MCF 10A (cell line): ENCODE results near the gene TMC3. TPM values are rescaled to one million over a fixed set of nuclear protein-coding genes. Genes with fewer than 3 reads are reported as not detected.

ENCODE experiments used
- BruUV-seq: library from RNA; stranded (reverse); fragments of 400-500 nt; replicated peaks from 2 replicates; lab custom pipeline; 2021; lab: Mats Ljungman, UMichigan
- CTCF ChIA-PET: fragments of 300-600 bp; sonication (Branson Sonifier 250); formaldehyde crosslinking; extraction: SDS; loops from one replicate; lab custom pipeline; 2021; ENCODE audit warnings: antibody characterized with exemption, inconsistent platforms; lab: Yijun Ruan, JAX
- POLR2A ChIA-PET: fragments of 300-600, 350-650 bp; sonication (Branson Sonifier 250); formaldehyde crosslinking; extraction: SDS; loops from one replicate; lab custom pipeline; 2020; ENCODE audit warnings: antibody characterized with exemption, inconsistent platforms; lab: Yijun Ruan, JAX
- DNase-seq: peaks from one replicate; pipeline ENCODE4 v3.0.0-alpha.2; 2018; ENCODE audit not compliant: unreplicated experiment
- H3K27ac Mint-ChIP-seq: one replicate; pipeline ENCODE4 v1.8.0; 2022; ENCODE audit warnings: mild to moderate bottlenecking, low read depth, mixed read lengths; ENCODE audit not compliant: unreplicated experiment
- H3K27me3 Mint-ChIP-seq: one replicate; pipeline ENCODE4 v1.8.0; 2022; ENCODE audit warnings: mixed read lengths; ENCODE audit not compliant: insufficient read depth, unreplicated experiment
- H3K36me3 Mint-ChIP-seq: one replicate; pipeline ENCODE4 v1.8.0; 2022; ENCODE audit warnings: mild to moderate bottlenecking, moderate library complexity, mixed read lengths; ENCODE audit not compliant: insufficient read depth, unreplicated experiment
- H3K4me1 Mint-ChIP-seq: one replicate; pipeline ENCODE4 v1.8.0; 2022; ENCODE audit warnings: mixed read lengths; ENCODE audit not compliant: insufficient read depth, unreplicated experiment
- H3K4me3 Mint-ChIP-seq: one replicate; pipeline ENCODE4 v1.8.0; 2022; ENCODE audit warnings: mild to moderate bottlenecking, moderate library complexity, mixed read lengths; ENCODE audit not compliant: unreplicated experiment
- H3K9me3 Mint-ChIP-seq: one replicate; pipeline ENCODE4 v1.8.0; 2022; ENCODE audit warnings: mixed read lengths; ENCODE audit not compliant: unreplicated experiment
- CTCF ChIP-seq: fragments of 200-600 bp; IDR thresholded peaks from one replicate; pipeline ENCODE4 v1.8.0; 2022; ENCODE audit warnings: antibody characterized with exemption, mild to moderate bottlenecking; ENCODE audit not compliant: unreplicated experiment
- intact Hi-C: fragments of 100-400 bp; cut with micrococcal nuclease; formaldehyde crosslinking; loops from 2 replicates; pipeline ENCODE4 v1.14.1; 2022
- total RNA-seq: library from RNA; stranded (reverse); gene quantifications from 2 replicates; pipeline ENCODE4 v1.2.3, GENCODE V29; 2022

The TMC3 gene
- total RNA-seq, 1 experiment from 2014 or later = not detected

GRCh38 chr15:81292523-81293001, 81.5 kb downstream of the TMC3 start:
- Mint-ChIP-seq H3K4me3 (no peak overlapping the region), H3K36me3 (no peaks in the 10 kb centered on the region), H3K27me3 (no peaks in the 10 kb centered on the region), H3K9me3 (no peaks in the 10 kb centered on the region), H3K4me1 (peaks cover 11% of the 10 kb centered on the region), H3K27ac (no peak overlapping the region)
- intact Hi-C loops = no loop called here
- ChIA-PET POLR2A (no interaction called here), CTCF (interaction anchor here (1.4 to 4.8 kb wide), 3 partner anchors 17 to 118 kb away, joined by 3 to 33 read pairs (median 5); no protein-coding TSS in a partner anchor)
- TF ChIP-seq CTCF = no peak
- no peak for DNase-seq
- BruUV-seq = no TSS peak

- intact Hi-C loops = no loop called here
- H3K4me1 Mint-ChIP-seq = peaks cover 6% of the 10 kb centered on the region
- POLR2A ChIA-PET = no interaction called here
- BruUV-seq = no TSS peak
- no peak for DNase-seq
- H3K27ac Mint-ChIP-seq = no peak overlapping the region
- CTCF ChIA-PET = interaction anchor here (0.7 to 4.8 kb wide), 6 partner anchors 16 to 126 kb away, joined by 3 to 33 read pairs (median 6); no protein-coding TSS in a partner anchor
- H3K4me3 Mint-ChIP-seq = no peak overlapping the region
- TF ChIP-seq CTCF = no peak
- no peaks in the 10 kb centered on the region for H3K9me3 Mint-ChIP-seq
- H3K27me3 Mint-ChIP-seq = peaks cover 2% of the 10 kb centered on the region
- H3K36me3 Mint-ChIP-seq = no peaks in the 10 kb centered on the region
Measured at GRCh38 chr15:81291916-81292522, 82.0 kb downstream of the TMC3 start.

GRCh38 chr15:81289910-81290309, 84.1 kb downstream of the TMC3 start:
- ChIA-PET CTCF (interaction anchor here (0.7 to 4.8 kb wide), 4 partner anchors 14 to 110 kb away, joined by 3 to 33 read pairs (median 9); no protein-coding TSS in a partner anchor), POLR2A (interaction anchor here (1.1 kb wide), 1 partner anchor 34 kb away, joined by 4 read pairs; the partner anchor contains the start of gene STARD5)
- Mint-ChIP-seq H3K27ac (no peak overlapping the region), H3K4me3 (no peak overlapping the region), H3K9me3 (no peaks in the 10 kb centered on the region), H3K27me3 (peaks cover 17% of the 10 kb centered on the region), H3K36me3 (no peaks in the 10 kb centered on the region), H3K4me1 (no peaks in the 10 kb centered on the region)
- intact Hi-C loops = no loop called here
- BruUV-seq = no TSS peak
- TF ChIP-seq CTCF = no peak
- no peak for DNase-seq

- Mint-ChIP-seq H3K36me3 (no peaks in the 10 kb centered on the region), H3K4me1 (no peaks in the 10 kb centered on the region), H3K4me3 (no peak overlapping the region), H3K27me3 (peaks cover 17% of the 10 kb centered on the region), H3K27ac (no peak overlapping the region), H3K9me3 (no peaks in the 10 kb centered on the region)
- intact Hi-C loops = no loop called here
- no peak for TF ChIP-seq CTCF
- ChIA-PET POLR2A (no interaction called here), CTCF (interaction anchor here (0.5 to 4.8 kb wide), 2 partner anchors 23 to 319 kb away, joined by 3 to 33 read pairs; no protein-coding TSS in a partner anchor)
- DNase-seq = no peak
- no TSS peak for BruUV-seq
Measured at GRCh38 chr15:81288616-81289015, 85.4 kb downstream of the TMC3 start.
